ENCODE data around the gene PIAS1. TPM values are rescaled to one million over a fixed set of nuclear protein-coding genes. Genes with fewer than 3 reads are reported as not detected.
"Not testable (repeated sequence)": the region's sequence is repeated elsewhere in the genome, so short reads cannot be mapped to it uniquely, and the experiment has no call there.

The PIAS1 gene
- total RNA-seq, 1 donor from 2014 or later = 18.8 TPM

DNA sequence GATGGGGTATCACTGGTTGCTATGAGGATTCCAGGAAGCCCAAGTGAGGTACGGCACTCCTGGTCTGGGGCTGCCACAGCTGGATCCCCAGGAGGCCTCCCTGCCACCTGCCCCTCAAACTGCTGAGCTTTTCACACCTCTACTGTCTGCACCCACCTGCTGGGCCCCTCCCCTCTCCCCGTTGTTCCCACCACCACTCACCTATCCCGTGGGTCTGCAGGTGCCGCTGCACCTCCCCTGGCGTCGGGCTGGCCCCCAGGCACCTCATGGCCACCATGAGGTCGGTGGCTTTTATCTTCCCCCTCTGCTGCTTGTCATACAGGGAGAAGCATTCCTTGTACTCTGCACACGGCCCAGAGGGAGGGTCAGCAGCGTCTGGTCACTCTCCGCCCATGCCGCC is 145.2 kb downstream of the PIAS1 start:
- no peak for DNase-seq (ENCODE audit: low spot score in 2 of 2)
- FAIRE-seq = no peak

DNA sequence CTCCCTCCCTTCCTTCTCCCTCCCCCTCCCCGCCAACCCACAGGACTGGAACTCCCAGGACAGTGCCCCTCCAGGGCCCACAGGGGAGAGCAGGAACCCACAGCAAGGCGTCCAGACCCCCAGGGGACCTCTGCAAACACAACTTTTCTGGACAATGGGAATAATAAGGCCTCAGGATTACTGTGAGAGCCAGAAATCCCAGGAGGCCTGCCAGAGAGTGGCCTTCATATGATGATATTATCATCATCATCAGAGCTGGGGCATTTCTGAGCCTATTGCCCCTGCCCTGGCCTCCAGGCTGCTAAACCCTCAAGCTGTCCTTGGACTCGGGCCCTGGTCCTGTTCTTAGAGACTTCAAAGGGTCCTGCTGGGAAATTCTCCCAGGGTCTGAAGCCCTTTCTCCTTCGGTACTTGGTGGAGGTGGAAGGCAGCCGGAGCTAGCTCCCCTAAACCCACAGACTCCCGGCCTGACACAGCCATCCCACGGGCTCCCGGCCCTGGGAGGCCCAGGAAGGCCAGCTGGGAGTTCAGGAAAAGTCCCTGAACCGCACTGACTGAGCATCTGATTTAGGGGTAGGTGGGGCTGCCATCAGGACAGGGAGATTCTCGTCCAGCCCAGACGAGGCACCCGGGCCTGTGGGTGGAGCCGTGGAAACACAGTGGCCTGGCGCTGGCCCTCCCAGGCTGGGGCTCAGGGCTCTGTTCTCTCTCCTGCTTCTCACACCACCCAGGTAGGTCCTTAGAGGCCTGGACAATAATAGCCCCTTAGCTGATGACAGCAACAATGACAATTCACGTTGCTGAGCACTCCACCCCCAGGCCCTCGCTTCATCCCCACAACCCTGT is 146.1 kb downstream of the PIAS1 start:
- DNase-seq (ENCODE audit: low spot score in 2 of 2) (no peak), FAIRE-seq (no peak)

DNA sequence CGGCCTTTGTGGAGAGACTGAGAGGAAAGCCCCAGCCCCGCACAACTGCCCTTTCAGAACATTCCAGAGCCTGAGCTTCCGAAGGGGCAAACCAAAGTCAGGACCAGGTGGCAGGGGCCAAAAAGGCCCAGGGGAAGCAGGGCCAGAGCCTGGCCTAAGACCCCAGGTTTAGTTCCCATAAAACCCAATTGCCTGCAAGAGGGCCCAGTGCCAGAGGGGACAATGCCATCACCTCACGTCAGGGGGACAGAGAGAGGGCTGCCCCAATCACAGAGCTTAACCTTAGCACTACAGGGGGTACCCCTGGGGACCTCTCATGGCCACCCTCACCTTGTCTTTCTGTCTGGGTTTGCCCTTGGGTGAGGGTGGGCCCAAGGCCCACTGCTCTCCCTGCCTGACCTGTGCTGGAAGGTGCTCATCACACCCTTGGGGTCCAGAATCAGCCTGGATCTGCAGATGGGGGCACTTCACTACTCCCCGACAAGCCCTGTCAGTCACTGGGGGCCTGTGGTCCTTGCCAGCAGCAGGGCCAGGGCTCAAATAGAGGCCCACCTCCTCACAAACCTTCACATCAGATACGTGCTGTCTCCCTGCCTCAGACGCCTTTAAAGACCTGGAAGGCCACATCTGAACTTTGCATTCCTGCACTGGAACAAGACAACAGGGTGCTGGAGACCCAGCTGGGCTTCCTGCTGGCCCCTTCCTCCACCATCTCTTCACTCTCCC is 147.2 kb downstream of the PIAS1 start:
- DNase-seq (ENCODE audit: low spot score in 2 of 2) = no peak
- no peak for FAIRE-seq

DNA sequence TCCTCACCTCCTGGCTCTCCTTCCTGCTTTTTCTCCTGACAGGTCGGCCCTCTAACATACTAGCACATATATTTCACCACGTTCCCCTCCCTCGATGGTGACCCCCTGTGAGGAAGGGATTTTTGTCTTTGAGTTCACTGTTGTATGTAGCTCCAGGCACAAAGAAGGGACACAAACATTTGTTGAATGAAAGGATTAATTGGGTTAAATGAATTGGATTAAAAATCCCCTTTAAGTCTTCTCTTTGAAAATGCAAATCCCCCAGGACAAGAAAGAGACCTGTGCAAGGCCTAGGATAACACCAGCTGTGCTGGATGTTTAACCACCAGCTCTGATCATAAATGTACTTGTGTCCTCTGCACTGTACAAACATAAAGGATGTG is 147.8 kb downstream of the PIAS1 start:
- no peak for DNase-seq (ENCODE audit: low spot score in 2 of 2)
- FAIRE-seq = no peak

DNA sequence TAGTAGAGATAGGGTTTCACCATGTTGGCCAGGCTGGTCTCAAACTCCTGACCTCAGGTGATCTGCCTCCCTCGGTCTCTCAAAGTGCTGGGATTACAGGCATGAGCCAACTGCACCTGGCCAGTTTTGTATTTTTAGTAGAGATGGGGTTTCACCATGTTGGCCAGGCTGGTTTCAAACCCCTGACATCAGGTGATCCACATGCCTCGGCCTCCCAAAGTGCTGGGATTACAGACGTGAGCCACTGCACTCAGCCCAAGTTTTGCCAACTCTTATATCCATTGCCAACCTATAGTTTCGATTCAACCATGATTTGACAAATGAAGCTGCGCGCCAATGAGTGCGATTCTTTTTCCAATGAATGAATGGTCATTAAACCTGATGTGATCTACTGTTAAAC is 148.9 kb downstream of the PIAS1 start:
- not testable (repeated sequence) for FAIRE-seq; DNase-seq (ENCODE audit: low spot score in 2 of 2)

DNA sequence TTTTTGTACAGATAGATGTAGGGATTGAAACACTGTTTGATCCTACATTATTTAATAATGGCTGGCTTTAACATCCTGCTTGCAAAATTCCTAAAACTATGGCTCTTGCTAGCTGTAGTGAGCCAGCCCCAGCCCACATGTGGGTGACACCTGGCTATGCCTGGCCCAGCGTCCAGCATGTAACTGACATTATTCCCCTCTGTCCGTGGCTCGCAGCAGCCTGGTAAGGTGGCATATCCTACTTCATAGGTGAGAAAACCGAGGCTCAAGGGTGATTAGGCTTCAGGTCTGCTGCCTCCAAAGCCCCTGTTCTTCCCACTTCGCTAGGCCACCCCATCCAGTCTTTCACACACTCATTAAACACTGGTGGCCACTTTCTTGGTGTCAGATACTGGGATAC is 149.4 kb downstream of the PIAS1 start:
- FAIRE-seq = no peak
- DNase-seq (ENCODE audit: low spot score in 2 of 2) = no peak

DNA sequence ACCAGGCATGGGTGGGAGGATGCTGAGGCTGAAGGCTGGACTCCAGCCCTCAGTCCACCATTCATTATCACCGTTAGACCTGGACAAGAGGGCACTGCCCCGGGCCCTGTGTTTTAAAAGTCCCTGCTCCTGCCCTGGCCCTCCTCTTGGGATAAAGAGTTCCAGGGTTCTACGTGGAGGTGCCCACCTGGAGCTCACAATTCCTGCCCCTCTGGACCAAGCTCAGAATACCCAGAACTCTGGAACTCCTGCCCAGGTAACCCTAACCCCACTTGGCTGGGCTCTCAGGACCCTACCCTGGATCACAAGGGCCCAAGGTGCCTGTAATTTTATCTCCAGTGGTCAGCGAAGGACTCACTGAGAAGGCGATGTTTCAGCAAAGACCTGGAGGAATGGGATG is 149.8 kb downstream of the PIAS1 start:
- no peak for FAIRE-seq

DNA sequence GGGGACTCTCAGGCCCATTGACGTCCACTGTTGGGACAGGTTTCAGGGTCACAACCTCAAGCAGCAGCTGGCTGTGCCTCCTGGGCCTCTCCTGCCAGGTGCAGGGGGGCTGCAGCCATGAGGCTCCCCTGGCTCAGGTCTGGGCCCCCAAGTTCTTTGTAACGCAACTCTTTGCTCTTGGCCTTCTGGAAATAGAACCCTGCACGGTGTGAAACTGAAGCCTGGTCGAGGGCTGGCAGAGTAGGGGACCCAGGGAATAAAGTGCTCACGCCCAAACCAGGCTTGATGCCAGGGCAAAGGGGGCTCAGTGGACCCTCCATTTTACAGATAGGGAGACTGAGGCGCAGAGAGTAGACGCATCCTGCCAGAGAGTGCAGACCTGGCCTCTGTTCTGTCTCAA is 150.2 kb downstream of the PIAS1 start:
- no peak for DNase-seq (ENCODE audit: low spot score in 2 of 2)
- FAIRE-seq = no peak

More for the DNA sequence above, 149.8 kb downstream of the PIAS1 start:
- DNase-seq (ENCODE audit: low spot score in 2 of 2) = no peak

DNA sequence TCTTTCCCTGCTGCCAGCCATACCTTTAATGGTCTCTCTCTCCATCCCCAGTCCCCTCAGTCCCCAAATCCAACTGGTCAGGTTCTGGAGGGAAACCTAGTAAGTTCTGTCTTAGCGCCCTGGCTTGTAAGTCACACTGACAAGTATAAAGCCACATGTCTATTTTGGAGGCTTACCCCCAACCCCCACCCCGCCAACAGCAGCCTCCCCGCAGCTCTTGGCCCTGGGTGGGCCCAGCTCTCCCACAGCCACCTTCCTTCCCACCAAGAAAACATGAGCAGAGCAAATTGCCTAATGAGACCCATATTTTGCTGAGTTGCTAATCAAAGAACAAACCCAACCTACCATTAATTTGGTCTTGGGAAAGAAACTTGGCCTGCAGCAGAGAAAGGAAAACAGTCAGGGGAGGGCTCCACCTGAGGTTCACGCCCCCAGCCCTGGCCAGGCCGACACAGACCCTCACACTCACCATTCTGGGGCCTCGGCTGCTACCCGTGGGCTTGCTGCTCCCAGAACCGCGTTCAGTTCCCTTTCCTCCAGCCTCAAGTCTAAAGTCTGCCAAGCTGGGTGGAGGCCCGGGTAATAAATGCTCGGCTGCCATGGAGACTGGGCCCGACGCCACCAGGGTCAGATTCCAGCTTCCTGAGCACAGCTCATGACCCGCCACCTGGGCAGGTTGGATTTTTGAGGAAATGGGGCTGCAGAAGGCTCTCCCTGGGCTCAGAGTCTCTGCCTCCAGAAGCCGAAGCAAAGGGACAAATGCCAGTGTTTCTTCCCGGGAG is 150.9 kb downstream of the PIAS1 start, which contains the start of gene CALML4:
TSS of gene CALML4 (minus strand) at position 557 of the 782 bp plus-strand sequence. CDS start at position 472, 85 bp downstream.
- no peak for FAIRE-seq
- no peak for DNase-seq (ENCODE audit: low spot score in 2 of 2)

DNA sequence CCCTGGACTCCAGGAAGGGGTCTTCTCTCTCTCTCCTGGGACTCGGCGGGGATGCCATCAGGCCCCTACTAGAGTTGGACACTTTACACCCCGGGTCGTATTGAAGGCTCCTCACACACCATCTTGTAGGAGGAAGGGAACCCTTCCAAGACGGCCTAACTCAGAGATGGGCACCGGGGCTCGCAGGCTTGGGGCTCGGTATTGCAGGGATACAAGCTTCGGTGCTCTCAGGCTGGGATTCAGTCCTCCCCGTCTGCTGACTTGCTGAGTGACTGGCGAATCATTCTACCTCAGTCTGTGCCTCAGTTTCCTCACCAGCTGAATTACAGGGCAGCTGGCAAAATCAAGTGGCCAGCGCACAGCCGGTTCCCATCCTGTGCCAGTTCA is 151.4 kb downstream of the PIAS1 start:
- FAIRE-seq (no peak), DNase-seq (ENCODE audit: low spot score in 2 of 2) (no peak)

DNA sequence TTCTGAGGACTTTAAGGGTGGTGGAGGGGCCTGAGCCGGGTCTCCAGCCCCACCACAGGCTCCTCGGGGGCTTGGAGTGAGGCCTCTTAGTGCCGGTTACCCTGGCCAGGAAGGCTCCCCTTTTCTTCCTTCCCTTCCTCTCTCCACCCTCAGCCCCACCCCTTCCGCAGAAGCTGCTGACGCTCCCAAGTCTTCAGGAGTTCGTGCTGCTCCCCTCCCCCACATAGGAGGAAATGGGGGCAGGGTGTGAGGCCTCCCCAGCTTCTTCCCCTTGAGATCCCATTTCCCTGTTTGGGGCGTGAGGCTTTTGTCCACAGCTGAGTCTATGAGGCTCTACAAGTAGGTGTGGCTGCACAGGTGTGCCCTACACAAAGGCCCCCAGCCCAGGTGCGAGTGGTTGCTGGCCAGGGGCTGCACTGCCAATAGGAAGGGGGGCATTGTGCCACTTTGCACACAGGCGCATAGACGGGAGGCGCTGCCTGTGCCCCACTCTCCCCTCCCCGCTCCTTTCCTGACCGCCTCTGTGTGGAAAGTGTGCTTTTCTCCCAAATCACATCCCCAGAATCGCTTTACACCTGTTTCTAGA is 151.9 kb downstream of the PIAS1 start:
- DNase-seq (ENCODE audit: low spot score in 2 of 2) (no peak), FAIRE-seq (no peak)

DNA sequence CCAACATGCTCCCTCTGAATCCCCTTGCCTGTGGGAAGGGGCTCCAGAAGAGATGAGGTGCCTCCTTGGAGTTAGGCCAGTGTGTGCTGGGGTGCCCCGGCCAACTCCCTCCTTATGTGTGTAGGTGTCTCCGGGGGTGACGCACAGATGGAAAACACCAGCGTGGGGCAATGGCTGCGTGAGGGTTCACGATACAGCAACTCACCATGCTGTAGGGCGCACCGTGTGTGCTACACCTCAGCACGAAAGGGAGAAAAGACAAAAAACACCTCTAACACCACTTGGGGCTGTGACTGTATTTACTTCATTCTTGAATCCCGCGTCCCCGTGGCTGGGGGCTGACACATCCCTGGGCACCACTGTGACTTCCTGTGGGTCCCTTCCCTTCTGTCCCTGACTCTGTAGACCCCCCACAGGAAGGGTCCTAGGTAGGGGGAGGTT is 152.6 kb downstream of the PIAS1 start:
- no peak for FAIRE-seq

DNA sequence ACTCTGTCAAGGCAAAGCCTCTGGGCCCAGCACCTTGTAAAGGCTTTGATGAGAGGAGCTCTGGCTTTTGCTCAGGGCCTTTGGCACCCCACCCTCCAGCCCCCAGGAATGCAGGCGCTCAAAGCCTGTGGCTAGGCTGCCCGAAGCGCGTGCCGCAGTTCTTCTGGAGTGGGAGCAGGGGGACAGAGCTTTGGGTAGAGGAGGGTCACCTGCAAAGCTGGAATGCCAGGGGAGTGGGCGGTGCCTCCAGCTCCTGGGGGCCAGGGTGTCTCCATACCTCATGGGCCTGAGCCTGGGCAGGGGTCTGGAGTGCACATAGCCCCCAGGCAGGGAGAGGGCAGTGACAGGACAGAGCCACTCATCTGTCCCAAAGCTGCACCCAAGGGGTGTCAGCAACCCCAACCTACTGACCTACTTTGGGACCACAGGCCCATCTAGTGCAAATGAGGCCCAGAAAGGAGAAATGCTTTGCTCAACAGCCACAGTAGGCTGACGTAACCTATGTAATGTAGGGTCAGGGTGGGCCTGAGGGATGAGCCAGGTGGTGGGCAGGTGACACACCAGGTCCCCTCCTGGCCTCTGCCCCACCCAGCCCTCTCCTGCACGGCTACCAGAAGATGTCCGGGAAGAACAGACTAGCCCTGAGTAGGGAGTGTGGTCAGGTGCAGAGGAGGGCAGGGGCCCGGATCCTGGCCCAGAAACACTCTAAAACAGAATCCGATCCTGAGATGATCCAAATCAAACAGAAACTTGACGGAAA is 153.2 kb downstream of the PIAS1 start:
- no peak for FAIRE-seq
- DNase-seq (ENCODE audit: low spot score in 2 of 2) = no peak

More for the DNA sequence above, 152.6 kb downstream of the PIAS1 start:
- DNase-seq (ENCODE audit: low spot score in 2 of 2) = no peak

DNA sequence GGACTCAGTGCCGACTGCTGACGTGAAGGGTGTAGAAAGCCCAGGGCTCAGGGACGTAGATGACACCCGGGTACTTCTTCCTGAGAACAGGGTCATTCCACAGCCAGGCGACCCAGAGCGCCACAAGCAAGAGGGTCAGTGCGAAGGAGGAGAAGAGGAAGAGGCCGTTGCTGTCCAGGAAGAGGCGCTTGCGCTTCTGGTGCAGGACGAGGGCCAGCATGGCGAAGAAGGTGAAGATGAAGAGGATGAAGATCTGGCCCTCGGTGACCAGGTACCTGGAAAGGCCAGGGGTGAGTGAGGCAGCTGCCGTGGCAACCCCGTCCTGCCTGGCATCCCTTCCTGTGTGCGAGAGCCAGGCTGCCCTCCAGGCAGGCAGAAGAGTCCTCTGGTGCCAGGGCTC is 154.0 kb downstream of the PIAS1 start:
- DNase-seq (ENCODE audit: low spot score in 2 of 2) (no peak), FAIRE-seq (no peak)

DNA sequence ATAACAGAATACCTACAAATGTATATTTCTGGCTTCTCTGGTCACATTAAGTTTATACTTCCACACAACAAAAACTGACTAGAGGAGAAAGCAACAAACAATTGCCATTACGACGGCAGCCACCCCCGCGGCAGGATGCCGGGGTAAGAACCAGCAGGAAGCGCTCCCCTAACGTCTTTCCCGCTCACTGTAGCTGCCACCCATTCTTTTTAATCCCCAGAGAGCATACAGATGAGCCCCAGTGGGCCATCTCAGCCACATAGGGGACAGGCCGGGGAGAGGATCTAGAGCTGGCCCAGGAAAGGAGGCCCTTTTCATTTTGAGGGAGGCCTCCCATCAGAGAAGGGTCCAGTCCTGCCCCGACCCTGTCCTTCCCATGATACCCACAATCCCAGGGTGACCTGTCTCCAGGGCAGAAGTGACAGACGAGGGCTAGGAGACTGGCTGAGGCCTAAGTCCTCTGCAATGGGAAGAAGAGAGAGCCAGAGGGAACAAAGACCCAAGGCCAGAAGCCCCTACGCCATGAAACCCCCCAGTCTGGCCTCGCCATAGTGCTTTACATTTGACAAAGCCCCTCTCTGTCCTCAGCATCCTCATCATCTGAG is 154.6 kb downstream of the PIAS1 start:
- FAIRE-seq = no peak

DNA sequence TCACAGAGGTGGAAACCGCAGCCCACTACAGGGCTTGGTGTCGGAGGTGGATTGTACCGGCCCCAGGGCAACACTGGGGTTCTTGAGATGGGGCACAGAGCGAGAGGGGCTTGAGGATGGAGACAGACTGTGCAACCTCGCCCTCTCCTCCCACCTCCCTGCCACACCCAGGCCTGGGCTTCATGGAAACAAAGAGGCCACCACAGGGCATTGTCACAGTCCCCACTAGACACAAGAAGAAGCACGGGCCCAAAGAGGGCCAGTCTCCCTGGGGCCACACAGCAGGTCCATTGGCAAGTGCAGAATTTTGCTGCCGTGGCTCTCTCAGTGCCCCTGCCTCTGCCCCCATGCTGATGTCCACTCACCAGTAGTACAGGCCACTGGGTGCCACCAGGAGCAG is 155.2 kb downstream of the PIAS1 start:
- DNase-seq (ENCODE audit: low spot score in 2 of 2) = no peak
- no peak for FAIRE-seq

More for the DNA sequence above, 154.6 kb downstream of the PIAS1 start:
- DNase-seq (ENCODE audit: low spot score in 2 of 2) = no peak

DNA sequence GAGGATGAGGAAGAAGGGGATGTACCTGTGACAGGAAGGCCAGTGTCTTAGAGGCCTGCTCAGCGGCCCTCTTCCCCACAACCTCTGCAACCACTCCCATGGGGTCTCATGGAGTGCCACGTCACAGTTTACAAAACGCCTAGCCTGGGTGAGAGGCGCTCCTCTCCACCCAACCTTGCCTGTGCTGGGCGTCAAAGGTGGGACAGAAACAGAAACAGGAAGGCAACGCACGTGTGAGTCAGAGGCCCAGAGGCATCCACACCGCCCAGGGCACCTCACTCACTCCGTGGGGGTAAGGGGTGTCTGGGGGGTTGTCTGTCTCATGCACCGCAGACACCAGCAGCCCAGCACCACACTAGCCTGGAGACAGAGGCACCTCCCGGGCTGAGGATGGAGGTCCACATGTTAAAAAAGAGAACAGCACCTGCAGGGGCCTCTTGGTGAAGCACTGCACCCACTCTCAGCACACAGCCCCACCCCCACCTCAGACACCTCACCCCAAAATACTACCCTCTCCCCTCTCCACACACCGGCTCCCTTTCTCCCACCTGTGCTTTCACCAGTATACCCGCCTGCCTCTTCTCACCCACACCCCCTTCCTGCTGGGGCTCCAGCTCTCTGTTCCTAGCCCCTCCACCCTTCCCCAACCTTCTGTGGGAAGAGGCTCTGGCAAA is 155.8 kb downstream of the PIAS1 start:
- no peak for FAIRE-seq
- DNase-seq (ENCODE audit: low spot score in 2 of 2) = no peak

DNA sequence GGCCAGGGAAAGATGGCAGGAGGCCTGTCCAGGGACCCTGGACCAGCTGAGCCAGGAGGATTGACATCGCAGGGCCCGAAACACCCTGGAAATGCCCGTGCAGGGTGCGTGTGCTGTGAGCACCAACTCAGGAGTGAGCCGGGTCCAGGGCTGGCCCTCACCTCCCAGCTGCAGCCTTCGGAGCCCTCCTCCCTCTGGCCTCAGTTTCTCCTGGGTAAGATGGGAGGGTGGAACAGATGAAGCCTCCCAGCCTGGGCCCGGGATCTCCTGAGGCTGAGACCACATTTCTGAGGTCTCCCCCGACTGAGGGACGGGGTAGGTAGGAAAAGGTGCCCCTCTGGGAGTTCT is 156.3 kb downstream of the PIAS1 start:
- no peak for FAIRE-seq
- DNase-seq (ENCODE audit: low spot score in 2 of 2) = no peak
